Stimulated activated CD4-positive, alpha-beta T cell treated with anti-CD3 and anti-CD28 coated beads, Interleukin-4, amount 100 ng/mL, for 24 hours (primary cell): ENCODE data around the gene TRAF3.
"Not testable (repeated sequence)": the region's sequence is repeated elsewhere in the genome, so short reads cannot be mapped to it uniquely, and the experiment has no call there.

ENCODE experiments used
- DNase-seq: peaks from one replicate; pipeline ENCODE4 v3.0.0-alpha.2; 2020

The TRAF3 gene

DNA sequence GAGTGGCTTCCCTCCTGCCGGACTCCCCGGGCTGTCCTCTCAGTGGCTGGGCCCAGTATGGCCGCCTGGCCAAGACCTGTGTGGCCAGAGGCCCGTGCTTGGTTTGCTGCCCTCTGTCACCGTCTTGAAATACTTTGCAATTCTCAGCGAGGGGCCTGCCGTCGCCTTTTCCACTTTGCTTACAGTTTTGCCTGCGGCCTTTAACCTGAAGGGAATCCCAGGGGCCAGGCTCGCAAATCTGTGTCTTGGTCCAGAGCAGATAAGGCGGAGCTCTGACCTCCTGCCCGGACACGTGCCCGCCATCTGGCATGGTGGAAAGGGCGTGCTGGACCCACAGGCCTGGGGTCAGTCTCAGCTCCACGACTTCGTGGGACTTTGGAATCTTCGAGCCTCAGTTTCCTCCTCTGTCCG, 134.3 kb downstream of the TRAF3 start:
- DNase-seq = no peak

- no peak for DNase-seq
Measured at GRCh38 chr14:102911991-102912761, 134.9 kb downstream of the TRAF3 start.

DNA sequence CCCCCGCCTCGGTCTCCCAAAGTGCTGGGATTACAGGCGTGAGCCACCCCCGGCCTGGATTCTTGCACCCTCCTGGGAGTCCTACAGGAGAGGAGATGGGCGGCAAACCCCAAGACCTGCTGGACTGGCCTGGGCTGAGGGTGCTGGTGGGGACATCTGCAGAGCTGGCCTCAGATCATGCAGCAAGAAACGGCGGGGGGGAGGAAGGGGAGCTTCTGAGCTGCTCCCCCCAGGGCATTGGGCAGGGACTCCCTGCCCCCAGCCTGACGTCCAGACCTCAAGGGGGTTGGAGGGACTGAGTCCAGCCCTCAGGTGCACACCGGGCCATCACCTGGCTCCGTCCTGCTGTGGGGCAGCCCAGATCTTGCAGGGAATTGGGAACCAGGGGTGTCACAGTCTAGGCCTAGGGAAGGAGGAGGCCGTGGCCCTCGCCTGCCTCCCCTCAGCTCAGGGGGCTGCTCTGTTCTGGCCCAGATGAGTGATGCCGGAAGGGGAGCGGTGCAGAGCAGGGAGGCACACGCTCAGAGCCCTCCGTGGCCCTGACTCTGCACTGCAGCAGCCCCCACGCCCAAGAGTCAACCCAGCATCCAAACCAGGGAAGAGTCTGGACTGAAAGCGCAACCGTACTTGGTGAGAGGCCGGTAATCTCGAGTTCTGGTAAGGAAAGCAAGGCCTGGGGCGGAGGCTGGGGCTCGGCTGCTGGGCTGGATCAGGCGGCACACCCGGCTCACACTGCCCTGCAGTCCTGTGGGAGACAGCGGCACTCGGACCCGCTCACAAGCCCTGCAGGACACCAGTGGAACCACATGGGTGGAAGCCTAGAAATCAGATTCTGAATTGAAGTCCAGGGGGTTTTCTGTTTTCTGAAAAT, 136.3 kb downstream of the TRAF3 start:
- DNase-seq = no peak

GRCh38 chr14:102914474-102915291, 137.4 kb downstream of the TRAF3 start:
- no peak for DNase-seq

DNA sequence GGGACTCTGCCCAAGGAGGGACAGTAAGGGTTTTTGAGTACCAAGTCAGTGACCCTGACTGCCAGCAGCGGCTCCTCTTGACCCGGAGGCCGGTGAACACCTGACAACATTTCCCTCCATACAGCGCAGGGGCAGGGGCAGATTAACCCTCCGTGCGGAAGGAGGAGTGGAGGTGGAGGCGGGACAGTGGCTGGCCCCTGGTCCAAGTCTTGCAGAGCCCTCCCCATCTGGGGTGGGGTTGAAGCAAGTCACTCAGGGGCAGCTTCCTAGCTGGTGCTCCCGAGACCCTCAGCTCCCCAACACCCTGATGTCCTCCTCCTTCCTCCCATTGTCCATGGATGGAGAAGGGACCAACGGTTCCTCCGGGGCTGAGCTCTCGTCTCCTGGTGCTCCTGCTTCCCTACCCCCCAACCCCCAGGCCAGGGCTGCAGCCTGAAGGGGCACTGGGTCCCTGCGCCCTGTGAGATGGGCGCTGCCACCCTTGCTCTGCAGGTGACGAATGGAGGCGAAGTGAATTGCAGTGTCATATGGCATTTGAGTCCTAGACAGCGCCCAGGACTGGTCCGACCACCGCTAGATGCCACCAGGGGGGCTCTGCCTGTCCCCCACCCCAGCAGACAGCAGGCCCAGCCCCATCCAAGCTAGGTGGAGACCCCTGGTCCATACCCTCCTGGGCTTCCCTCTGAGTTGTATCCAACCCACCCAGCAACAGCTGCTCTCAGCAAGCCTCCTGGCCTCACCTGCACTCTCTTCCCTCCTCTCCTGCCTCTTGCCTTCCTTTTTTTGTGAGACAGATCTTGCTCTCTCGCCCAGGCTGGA, 138.3 kb downstream of the TRAF3 start:
- DNase-seq = no peak

DNA sequence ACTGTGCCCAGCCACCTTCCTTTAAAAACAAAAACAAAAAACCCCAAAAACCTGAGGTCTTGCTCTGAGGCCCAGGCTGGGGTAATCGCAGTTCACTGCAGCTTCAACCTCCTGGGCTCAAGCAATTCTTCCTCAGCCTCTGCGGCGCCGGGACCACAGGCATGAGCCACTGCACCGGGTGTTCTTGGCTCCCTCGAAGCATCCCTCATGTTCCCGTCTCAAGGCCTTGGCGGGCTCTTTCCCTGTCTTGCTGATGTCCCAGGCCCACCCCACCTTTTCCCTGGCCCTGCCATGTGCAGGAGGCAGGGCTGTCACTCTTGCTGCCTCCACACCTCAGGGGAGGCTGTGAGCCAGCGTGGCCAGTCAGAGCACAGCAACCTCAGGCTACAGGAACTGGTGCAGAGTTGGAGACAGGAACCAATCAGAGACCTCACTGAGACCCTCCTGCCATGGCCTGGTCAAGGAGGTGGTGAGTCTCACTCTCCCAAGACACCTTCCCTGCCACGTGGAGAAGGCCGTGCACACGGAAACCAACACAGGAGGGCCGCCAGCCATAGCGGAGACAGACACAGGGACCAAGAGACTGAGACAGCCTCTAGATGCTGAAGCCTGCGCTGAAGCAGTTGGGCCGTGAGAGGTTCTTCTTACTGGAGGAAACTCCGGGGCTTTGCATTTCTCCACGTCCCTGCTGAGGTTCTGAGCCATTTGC, 139.3 kb downstream of the TRAF3 start:
- no peak for DNase-seq

DNA sequence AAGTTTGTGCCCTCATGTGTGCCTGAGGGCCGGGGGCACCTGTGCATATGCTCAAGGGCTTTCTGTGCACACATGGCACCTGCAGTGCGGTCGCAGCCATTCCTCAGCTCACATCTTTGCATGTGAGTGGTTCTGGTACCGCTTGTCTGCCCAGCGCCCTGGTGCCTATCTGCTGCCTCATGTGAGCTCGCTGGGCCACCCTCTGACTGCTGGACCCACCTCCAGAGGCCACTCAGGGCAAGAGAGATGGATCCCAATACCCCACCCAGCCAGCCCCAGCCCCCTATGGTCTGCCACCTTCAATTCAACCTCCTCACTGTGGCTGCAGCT, 139.8 kb downstream of the TRAF3 start:
- DNase-seq = no peak

DNA sequence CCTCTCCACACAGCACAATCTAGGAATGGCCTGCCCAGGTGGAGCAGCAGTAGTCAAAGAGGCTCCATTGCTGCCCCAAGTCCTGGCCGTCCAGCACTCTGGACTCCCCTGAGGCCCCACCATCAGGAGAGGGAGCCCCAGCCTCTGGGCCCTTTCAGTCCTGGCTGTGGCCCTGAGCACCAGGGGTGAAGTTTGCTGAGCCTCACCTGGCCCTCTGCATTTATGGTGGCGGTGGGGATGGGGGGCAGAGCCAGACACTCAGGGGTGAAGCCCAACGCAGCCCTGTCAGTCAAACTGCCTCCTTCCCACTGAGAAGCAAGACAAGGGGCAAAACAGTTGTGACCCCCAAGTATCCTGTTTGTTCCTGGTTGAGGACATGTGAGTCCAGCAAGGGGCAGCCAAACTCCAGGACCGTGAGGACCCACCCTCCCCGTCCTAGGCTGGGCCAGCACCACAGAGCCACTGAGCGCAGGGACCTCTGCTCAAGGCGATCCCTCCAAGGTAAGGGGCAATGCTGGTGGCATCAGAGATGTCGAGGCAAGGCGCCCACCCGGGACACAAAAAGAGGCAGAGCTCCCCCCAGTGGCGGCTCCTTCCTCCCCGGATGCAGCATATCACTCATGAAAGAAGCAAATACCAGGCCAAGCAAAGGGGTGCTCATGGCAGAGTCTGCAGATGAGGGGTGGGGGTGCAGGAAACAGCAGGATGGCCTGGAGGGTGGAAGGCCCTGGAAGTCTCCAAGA, 140.4 kb downstream of the TRAF3 start:
- DNase-seq = peak; percentile 59

DNA sequence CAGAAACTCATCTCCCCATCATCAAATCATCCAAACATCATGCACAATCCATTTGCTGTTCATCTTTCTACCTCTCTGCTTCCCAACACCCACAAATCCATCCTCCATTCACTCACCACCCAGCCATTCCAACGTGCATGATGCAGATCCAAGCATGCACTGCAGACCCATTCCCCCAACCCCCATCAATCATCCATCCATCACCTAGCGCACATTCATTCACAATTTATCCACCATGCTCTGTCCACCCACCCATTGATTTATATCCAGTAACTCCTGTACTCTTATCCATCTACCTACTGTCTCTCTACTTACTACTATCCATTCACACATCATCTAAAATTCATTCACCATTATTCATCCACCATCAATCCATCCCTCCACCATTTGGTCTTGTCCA, 141.2 kb downstream of the TRAF3 start:
- DNase-seq = no peak

GRCh38 chr14:102920273-102920997, 143.2 kb downstream of the TRAF3 start:
- no peak for DNase-seq

- DNase-seq = no peak
Measured at GRCh38 chr14:102920998-102921304, 143.7 kb downstream of the TRAF3 start.

GRCh38 chr14:102922490-102923200, 145.4 kb downstream of the TRAF3 start, which contains the start of gene AMN:
TSS of gene AMN (plus strand) at chr14:102922663. CDS start at chr14:102922689, 26 bp downstream.
- no peak for DNase-seq

DNA sequence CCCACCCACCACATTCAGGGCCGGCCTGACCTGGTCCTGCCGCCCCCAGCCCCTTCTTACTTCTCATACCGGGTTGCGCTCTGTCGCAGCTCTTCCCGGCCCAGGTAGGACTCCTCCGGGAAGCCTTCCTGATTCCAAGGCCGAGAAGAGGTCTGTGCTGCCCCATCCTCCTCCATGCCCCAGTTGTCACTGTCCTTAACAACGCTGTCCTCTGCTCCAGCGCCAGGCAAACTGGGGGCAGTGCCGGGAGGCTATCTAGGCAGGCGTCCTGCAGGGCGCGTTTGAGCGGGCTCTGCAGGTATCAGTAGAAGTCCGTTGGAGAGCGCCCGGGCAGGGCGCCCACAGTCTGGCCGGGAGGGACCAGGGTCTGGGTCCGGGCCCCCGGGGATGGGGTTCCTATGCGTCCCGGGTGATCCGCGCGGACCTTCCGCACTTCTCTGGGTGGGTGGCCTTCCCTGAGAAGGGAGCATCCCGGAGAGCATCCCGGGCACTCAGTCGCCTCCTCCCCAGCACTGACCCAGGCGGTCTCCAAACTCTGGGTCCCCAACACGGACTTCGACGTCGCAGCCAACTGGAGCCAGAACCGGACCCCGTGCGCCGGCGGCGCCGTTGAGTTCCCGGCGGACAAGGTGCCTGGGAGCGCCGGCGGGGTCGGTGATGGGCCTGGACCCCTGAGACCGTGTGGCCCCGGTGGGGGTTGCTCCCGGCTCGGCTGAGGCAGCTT, 146.1 kb downstream of the TRAF3 start:
- no peak for DNase-seq

DNA sequence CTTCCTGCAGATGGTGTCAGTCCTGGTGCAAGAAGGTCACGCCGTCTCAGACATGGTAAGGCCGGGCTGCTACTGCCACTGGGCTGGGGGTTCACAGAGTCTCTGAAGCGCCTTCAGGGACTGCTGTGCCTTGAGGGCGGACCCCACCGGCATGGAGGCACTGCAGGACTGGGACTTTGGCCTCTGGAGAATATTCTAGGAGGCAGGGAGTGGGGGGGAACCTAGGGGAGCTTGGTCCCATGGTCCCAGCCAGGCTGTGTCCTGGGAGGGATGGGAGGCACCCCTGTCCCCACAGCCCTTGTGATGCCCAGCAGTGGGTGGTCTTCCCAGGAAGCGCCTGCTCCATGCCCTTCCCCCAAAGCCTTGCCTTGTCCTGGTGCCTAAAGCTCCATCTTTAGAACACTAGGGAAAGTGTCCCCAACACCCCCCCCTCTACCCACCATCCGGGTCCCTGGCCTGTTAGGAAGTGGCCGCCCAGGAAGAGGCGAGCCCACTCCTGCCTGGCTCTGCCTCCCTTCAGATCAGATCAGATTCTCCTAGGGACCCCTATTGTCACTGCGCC, 146.8 kb downstream of the TRAF3 start:
- no peak for DNase-seq

DNA sequence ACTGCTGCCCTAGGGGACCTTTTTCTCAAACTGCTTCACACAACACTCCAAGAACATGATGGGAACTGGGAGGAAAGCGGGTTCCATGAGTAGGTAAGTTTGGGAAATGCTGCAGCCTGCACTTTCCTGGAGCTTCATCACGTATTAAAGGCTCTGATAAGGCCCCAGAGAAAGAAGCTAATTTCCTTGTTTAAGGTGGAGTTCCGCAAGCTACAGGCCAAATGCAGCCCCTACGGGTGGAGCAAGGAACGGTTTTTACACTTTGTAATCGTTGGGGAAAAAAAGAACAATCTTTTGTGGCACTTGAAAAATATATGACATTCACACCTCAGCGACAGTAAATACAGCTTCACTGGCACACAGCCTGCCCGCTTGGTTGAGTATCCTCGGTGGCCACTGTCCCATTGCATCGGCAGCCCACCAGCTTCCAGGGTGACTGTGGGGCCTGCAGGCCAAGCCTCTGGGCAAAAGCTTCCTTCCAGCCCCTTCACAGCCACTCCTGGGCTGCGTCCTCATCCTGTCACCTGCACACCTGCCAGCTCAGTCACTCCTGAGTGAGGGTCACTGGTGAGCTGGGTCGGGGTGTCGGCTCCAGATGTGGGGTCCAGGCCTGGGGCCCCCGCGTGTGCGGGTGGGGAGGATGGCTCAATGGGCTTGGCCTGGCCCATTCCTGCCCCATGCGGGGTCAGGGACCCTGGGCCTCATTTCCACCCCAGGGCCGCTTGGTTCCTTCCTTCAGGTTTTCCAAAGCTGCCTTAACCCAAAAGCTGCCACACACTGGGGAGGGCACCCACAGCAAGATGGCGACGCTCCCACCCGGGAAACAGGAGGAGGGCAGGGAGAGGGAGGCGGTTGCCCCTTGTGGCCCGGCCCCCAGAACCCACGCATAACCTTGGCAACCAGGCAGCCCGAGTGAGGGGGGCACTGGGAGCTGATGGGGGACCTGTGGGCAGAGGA, 147.7 kb downstream of the TRAF3 start:
- DNase-seq = no peak

- no peak for DNase-seq
Measured at GRCh38 chr14:102925646-102926045, 148.4 kb downstream of the TRAF3 start.

DNA sequence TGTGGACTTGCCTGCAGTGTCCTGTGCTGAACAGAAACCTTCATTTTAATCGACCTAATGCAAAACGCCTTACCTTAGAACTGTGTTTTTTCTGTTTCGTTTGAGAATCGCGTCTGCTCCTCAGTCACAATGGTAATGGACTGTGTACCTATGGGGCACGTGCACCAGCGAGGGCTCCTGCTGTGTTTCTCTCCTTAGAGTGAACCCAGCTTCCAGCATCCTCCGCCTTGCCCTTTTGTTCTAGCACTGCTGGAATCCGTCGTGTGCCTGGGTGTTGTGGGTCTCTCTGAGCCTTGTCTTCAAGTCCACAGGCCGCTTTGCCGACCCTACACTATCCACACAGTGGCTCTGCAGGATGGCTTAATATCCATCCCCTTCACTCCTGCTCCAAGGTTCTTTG, 148.9 kb downstream of the TRAF3 start:
- DNase-seq = no peak

DNA sequence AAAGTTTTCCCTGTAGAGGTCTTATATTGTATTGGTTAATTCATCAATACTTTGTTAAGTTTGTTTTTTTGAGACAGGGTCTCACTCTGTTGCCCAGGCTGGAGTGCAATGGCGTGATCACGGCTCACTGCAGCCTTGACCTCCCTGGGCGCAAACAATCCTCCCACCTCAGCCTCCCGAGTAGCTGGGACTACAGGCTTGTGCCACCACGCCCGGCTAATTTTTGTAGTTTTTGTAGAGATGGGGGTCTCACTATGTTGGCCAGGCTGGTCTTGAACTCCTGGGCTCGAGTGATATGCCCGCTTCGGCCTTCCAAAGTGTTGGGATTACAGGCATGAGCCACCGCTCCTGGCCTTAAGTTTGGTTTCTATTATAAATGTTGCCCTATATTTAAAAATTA, 149.6 kb downstream of the TRAF3 start:
- not testable (repeated sequence) for DNase-seq
